HG03039 (cell line): ENCODE measurements around the gene MACROD2.

Source experiments
- ATAC-seq: cut with Tn5 transposase; IDR thresholded peaks from one replicate; pipeline ENCODE4 v1.9.1; 2021; ENCODE audit warnings: mild to moderate bottlenecking, moderate library complexity; ENCODE audit not compliant: unreplicated experiment

The MACROD2 gene

DNA sequence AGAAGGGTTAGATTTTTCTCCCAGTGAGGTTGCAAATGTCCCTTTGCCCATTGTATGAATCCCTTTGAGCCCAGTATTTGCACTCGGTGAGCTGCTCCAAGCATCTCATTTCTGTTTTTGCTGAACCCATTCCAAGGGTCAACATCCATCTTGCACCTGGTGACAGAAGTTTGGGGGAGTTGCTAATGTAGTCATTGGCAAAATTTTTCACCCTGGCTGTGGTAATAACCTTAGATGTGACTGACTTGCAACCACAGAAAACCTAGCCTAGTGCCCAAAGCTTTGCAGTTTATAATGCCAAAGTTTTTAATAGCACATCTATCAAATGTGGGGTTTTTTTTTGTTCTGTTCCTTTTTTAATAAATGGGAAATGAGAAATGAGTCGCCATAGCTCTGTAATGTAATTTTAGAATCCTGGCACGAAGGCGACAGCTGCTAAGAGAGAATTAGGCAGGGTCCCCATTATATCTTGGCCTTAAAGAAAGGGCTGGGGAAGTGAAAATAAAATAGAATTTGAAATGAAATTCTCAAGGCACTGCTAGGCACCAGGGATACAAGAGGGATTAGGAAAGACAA, 1895.2 kb downstream of the MACROD2 start:
- no peak for ATAC-seq

DNA sequence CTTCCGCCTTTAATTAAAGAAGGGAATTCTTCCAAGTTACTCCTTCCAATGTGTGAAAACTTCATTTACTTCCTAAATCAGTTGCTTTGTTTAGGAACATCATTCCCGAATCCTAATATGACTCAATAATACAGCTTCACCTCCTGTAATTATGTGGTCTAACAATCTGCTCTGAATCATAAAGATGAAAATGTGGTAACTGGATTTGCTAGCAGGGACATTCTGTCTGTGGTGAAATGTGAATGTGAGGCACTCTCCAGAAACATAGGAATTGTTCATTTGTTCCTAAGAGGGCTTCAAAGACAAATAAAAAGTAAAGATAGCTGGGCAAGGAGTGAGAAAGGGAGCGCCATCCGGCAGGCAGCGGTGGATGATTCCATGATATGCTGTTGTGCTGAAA, 1899.8 kb downstream of the MACROD2 start:
- no peak for ATAC-seq

DNA sequence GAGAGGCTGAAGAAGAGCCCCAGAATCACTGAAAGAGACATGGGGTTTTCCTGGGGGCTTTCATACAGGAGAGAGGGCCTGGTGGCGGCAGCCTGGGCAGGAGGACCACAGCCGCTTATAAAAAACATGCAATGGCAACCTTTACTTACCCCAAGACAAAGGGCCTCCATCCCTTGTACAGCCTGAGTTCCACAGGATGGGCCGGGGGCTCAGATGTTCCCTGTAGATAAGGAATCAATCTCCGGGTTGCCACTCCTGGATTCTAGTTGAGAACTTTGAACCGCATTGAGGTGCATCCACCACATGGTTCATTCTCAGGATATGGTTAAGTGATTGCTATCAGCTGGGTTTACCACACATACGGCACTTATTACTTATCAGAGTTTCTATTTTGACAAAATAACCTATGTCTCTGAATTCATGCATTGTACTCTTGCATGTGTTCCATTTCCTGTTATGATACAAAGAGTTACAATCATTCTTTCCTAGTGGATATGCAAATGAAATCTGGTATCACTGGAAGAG, 1900.3 kb downstream of the MACROD2 start:
- peak; percentile 88 for ATAC-seq

DNA sequence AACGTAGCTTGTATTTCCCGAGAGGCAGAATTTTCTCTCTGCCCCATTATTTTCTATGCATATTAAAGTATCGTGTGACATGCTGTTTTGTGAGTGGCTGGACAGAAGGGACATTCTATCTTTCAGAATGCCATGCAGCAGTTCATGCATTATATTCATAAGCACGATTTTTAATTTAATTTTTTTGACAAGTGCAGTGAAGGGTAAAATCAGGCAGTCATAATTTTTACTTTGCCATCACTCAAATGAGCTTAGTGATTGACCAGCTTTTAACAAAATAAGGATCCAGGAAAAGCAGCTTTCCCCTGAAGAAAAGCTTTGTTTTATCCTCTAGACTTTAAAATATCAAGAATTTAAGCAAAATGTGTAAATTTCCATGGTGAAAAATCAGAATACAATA, 1904.7 kb downstream of the MACROD2 start:
- no peak for ATAC-seq

DNA sequence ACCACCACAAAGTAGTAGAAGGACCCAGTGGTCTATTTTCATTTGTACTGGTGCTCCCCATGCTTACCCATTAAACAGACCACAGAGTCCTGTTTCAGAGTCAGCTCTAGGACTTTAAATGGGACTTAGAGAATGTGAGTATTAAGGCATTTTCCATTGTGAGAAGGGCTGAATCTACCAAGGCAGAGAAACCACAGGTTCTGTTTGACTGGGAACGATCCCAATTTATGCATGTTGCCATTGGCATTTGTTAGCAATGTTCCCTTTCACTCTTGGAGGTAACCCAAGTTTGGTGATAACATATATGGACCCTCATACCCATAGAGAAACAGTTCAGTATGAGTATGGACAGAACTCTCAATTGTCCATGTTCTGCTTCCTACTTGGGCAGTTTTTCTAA, 1905.1 kb downstream of the MACROD2 start:
- ATAC-seq: no peak

DNA sequence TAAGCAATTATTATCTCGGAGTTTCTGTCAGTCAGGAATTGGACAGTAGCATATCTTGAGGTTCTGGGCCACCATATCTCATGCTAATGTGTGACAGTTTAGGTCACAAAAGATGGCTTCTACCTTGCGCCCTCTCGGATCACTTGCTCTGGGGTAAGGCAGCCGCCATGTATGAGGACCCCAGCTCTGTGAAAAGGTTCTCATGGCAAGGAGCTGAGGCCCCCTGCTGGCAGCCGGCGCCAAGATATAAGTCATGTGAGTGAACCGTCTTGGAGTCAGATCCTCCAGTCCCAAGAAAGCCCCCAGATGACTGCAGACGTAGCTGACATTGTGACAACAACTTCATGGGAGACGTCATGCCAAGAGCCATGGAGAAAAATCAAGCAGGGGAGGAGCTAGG, 1907.2 kb downstream of the MACROD2 start:
- no peak for ATAC-seq

DNA sequence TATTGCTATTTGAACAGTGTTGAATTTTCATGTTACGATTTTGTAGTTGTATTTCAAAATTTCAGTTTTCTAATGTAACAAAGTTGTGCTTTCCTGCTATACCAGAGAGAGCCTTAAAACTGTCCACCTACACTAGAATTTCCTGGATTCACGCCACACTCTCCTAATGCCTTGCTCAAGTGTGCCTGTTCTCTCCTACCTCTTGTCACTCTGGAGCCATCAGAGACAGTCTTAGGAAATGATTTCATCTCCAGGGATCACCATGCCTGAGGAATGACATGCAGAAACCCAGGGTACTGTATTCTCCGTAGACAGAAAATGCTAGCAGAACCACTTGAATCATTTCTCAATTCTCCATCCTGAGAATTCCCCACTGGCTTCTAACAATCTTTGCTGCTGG, 1910.3 kb downstream of the MACROD2 start:
- no peak for ATAC-seq

DNA sequence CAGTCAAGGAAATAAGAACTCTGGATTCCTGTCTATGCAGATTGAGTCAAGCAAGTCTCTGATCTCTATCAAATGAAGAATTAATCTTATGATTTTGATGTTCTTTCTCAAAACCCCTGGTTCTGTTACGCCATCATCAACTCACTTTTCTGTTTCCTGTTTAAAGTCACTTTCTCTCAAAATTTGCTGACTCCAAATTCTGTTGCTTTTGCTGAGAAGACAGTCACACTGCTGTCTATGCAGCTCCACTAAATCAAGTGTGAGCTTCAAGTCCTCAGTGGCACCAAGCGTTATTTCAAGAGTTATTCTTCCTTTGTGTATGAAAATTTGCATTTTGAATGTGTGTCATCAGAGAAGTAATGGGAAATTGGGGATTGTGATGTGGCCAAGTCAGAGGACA, 1914.7 kb downstream of the MACROD2 start:
- no peak for ATAC-seq

DNA sequence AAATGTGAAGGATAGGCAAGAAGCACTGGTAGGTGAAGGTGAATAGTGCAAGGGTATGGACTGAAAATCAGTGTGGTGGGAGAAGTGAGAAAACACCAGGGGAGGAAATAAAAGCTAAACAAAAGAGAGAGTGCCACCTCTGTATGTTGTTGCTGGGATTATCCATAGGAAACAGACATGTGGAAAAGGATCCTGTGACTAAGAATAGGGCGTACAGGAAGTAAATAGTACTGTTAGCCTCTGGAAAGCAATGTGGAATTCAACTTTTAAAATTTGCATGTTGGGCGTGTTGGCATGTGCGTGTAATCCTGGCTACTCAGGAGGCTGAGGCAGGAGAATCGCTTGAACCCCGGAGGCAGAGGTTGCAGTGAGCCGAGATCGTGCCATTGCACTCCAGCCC, 1916.3 kb downstream of the MACROD2 start:
- ATAC-seq: no peak

DNA sequence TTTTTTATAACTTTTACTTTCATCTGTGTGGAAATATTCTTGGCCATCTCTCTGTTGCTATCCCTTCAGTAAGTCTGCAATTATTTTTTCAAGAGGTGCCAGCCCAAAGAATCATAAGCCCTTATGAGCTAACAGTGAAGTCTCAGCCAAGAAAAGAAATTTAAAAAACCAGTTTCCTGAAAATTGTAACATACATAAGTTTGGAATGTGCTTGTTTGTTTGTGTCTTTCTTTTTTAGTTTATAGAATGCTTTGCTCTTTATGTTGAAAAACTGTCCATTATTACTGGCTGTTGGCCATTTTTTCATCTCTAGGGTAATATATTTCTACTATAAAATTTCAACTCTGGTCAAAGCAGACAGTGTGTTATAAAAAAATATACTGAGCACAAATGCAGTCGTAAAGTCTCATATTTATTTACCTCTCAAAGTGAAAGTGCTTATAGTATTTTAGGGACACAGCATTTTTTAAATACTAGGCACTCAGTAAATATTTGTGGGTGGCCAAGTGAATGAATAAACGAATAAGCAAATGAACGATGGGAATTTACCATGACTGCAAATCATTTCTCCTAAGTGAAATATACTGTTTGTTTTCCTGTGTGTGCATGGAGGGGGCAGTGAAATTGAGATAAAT, 1918.2 kb downstream of the MACROD2 start:
- no peak for ATAC-seq

DNA sequence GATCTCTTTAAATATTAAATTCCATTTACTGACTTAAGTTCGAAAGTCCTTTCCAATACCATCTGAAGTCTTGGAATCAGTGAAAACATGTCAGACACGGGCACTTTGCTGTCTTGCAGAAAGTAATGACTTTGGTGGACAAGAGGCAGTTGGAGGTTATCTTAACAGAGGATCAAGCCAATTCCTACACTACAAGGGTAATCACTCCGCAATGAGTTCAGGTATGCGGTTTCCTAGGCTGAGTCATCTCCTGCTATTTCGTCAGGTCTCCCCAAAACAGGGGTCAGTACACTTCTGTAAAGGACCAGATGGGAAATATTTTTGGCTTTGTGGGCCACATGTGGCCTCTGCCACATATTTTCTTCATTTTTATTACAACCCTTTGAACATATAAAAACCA, 1921.3 kb downstream of the MACROD2 start:
- ATAC-seq: no peak

DNA sequence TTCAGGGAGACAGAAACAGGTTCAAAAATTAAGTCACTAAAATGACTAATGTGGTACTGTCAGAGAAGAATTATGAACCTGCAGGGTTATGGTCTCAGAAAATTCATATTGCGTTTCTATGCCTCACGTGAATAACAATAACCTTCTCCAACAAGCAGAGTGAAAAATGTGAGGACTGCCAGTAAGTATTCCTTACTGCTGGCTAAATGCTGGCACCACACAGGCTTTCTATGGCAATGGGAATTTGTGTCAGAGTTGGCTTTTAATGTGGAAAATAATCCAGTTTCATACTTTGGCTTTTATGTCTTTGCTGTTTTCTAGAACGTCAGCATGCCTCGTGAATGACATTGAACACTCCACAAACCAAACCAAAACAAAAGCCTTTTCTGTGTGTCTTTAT, 1922.0 kb downstream of the MACROD2 start:
- no peak for ATAC-seq

DNA sequence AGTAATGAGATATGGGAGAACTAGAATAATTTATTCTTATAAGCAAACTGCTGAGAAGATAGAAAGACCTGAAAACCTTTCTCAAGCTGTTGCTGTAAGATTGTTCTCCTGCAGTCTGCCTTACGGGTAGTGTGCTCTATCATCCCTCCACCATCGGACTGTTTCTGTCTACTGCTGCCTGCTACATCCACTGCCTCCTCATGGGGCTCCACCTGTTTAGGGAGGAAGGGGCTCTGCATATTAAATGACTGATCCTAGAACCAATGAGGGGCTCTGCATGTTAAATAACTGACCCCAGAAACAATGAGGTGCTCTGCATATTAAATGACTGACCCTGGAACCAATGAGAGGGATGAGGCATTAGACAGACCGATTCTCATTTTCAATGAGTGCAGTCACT, 1923.3 kb downstream of the MACROD2 start:
- ATAC-seq: no peak

DNA sequence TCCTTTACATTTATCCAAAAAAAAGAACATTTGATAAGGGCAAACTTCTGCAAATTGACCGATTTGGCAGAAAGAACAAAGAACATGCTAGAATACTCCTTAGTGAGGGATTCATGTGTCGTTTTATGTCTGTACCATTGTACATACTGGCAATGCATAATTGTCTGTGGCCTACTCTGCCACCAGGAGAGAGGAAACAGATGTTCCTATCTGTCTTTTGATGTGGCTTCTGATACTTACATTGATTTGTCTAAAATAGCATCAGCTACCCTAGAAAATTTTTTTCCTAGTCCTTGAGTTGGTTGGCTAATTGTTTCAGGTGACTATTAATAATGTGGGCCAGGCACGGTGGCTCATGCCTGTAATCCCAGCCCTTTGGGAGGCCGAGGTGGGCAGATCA, 1923.8 kb downstream of the MACROD2 start:
- no peak for ATAC-seq

DNA sequence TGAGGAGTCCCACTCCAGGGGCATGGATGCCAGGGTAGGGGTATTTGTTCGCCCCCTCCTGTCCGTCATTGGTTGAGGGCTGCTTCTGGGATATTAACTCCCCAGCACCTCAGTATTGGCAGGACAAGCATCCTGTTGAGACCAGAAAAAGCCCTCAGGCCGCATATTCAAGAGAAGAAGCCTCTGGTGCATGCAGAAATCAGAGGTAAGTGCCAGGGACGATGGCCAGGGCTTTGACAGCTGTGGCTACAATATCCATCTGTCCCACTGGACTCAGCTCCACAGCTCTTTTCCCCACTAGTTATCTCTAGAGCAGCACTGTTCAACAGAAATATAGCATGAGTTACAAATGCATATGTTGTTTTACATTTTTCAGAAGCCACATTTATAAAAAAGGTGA, 1926.6 kb downstream of the MACROD2 start:
- ATAC-seq: no peak

DNA sequence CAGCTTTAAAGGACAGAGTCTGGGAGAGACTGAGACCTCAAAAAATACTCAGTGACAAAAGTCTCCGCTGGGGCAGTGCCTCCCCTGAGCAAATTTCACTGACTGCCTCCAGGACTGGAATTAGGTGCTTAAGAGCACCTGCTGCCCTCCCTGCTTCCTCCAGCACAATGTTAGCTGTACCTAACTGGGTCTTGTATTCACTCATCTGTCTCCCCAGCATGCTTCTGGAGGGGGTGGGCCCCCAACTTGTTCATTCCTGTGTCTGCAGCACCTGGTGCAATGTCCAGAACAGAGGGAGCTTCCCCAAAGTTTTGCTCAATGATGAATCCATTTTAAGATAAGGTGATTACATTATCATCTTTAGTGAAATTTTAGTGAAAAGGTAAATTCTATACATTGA, 1927.2 kb downstream of the MACROD2 start:
- no peak for ATAC-seq

DNA sequence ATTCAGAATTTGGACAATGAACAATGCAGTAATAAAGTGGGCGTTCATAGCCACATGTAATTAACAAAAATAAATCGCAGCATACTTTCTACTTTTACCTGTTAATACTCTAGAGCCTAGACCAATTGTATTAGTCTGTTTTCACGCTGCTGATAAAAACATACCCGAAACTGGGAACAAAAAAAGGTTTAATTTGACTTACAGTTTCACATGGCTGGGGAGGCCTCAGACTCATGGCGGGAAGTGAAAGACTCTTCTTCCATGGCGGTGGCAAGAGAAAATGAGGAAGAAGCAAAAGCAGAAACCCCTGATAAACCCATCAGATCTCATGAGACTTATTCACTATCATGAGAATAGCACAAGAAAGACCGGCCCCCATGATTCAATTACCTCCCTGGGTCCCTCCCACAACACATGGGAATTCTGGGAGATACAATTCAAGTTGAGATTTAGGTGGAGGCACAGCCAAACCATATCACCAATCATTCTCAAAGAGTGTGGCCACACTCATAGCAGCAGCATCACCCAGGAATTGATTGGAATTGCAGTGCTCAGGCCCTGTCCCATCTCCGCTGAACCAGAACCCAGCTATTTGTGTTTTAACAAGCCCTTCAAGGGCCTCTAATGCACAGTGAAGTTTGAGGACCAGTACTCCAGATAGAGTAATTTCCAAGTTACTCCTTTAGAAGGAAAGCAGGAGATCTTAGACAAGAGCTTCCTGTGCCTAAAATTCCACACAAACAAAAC, 1927.9 kb downstream of the MACROD2 start:
- peak; percentile 49 for ATAC-seq

DNA sequence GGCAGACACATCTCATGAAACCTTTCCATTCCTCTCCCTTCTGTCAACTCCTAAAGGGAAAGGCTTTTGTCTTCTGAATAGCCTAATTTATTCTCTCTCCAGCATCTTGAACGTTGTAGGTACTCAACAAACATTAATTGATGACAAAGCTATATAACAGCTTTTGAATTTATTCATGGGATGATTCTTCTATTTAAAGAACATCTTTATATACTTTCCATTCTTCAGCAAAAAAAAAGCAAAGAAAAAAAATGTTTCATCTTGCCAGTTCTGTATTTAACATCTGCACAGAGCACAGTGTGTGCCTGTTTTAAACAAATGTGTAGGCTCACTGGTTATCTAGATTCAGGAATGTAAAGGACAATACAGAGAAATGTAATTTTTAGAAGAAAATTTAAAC, 1929.2 kb downstream of the MACROD2 start:
- ATAC-seq: no peak

DNA sequence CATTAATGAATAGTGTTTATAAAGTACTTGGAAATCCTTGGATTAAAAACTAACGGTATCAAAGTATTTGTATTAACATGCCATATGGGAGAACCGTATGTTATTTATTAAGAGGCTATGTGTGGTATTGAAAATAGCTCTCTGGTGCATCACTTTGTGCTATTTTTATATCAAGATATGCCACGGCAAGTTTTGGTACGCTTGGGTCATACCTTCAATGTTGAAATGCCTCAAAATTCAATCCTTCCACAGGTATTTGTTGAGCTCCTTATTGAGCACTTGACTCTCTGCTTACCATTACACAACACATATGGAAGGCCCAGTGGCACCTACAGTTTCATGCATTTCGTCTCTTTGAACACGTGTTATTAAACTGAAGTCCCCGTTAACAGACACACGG, 1930.1 kb downstream of the MACROD2 start:
- ATAC-seq: no peak

DNA sequence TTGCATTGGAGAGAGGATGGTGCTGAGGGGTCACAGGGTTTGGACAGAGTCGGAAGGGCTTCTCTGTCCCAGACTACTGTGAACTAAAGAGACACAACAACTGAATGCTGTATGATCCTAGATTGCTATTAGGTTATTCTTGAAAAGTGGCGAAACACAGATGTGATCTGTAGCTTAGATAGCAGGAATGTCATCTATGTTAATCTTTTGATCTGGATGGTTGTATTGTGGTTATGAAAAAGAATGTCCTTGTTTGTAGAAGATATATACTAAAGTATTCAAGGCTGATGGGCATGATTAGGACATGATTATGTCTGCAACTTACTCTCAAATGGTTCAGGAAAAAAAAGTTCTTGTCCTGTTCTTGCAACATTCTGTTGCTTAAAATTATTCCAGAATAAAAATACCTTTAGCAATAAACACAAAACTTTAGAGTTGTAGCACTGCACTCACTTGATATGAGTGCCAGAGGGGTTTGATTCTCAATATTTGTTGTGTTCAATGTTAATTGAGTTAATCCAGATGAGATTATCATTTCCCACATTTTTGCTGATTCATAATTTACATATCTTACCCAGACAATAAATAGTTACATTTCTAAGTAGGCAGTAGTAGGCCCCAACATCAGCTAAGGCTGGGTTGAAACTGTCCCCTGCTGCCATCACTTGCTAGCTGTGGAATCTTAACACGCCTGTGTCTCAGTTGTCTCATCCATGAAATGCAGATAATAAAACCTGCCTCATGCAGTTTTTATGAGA, 1932.8 kb downstream of the MACROD2 start:
- ATAC-seq: no peak

DNA sequence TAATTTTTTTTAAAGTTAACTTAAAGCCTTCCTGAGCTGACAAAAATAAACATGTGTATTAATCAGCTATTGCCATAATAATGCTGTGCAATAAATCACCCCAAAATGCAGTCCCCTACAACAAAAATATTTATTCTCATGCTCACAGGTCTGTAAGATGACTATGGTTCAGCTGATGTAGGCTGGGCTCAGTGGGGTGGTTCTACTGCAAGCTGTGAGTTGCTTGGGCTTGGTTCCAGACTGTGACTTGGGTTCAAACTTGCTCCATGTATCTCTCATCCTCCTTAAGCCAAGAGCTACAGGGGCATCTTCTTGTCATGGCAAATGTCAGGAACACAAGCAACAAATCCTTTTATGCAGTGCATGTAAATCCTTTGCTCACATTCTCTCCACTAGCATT, 1933.6 kb downstream of the MACROD2 start:
- no peak for ATAC-seq
